ENCODE measurements around the gene NR3C2.
"Not testable (repeated sequence)": the region's sequence is repeated elsewhere in the genome, so short reads cannot be mapped to it uniquely, and the experiment has no call there.

Gene NR3C2

GRCh38 chr4:148205476-148205875 lies 236.7 kb downstream of the NR3C2 start:
- TF ChIP-seq FOXP2 (optimal IDR thresholded peaks at IDR 0.05; ENCODE audit: control extremely low read depth, extremely low read length, insufficient read depth) (no peak), EZH2 (IDR thresholded peaks at IDR 0.05) (no peak), POLR2AphosphoS5 (IDR thresholded peaks at IDR 0.05; ENCODE audit: borderline replicate concordance, low read depth, low read length) (no peak)
- H3K36me3 ChIP-seq (ENCODE audit: insufficient read depth, low read length): no peaks in the 10 kb centered on the region
- no peak overlapping the region for H3K9ac ChIP-seq (ENCODE audit: insufficient read length)
- DNase-seq (ENCODE audit: low read depth, low spot score): peak; percentile 62
- H3K27ac ChIP-seq: no peak overlapping the region
- H3K4me3 ChIP-seq: peak overlapping the region; percentile 46
- no peaks in the 10 kb centered on the region for H3K9me3 ChIP-seq (ENCODE audit: low read depth, low read length)

DNA sequence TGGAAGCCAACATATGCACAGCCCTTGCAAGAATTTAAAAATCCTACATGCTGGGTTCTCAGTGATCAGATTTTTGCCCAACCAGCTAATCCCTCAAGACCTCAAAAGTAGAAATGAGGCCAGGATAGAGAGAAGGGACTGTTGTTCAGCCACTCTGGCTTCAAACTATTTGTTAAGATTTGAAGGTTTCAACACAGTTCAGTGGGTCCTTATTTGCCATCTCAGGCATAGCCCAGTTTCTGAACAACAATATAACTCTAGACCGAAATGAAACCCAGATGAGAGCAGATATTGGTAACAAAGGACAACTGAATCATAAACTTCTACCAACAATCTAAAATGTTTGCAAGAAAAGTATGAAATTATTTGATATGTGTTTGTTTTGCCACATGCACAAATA lies 237.3 kb downstream of the NR3C2 start:
- no peak for TF ChIP-seq FOXP2 (optimal IDR thresholded peaks at IDR 0.05; ENCODE audit: control extremely low read depth, extremely low read length, insufficient read depth)
- no peak for DNase-seq (ENCODE audit: low read depth, low spot score)
- Histone ChIP-seq H3K9ac (ENCODE audit: insufficient read length) (no peak overlapping the region), H3K9me3 (ENCODE audit: low read depth, low read length) (no peaks in the 10 kb centered on the region), H3K4me3 (peak overlapping the region; percentile 46), H3K36me3 (ENCODE audit: insufficient read depth, low read length) (no peaks in the 10 kb centered on the region), H3K27ac (0 out of 2 replicates have a peak overlapping the region, but pooled peaks have one; percentile 12)

DNA sequence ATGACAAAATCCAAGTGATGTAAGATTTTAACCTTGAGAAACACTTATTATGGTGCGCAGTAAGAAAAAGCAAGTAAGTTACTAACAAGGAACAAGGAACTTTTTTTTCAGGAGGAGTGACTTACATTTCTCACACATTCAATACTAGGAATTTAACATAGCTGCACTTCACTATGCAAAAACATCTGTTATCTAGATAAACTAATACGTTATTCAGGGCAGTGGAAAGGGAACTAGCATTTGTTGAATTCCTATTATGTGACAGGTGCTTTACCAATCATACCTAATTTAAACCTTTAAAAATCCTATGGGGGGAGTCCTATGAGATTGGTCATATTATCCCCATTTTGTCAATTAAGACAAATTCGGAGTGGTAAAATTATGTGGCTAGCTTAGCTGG lies 238.0 kb downstream of the NR3C2 start:
- Histone ChIP-seq H3K9ac (ENCODE audit: insufficient read length) (no peak overlapping the region), H3K9me3 (ENCODE audit: low read depth, low read length) (no peaks in the 10 kb centered on the region), H3K27ac (no peak overlapping the region), H3K36me3 (ENCODE audit: insufficient read depth, low read length) (no peaks in the 10 kb centered on the region), H3K4me3 (no peak overlapping the region)
- TF ChIP-seq FOXP2 (optimal IDR thresholded peaks at IDR 0.05; ENCODE audit: control extremely low read depth, extremely low read length, insufficient read depth) (no peak), EZH2 (IDR thresholded peaks at IDR 0.05) (no peak), POLR2AphosphoS5 (IDR thresholded peaks at IDR 0.05; ENCODE audit: borderline replicate concordance, low read depth, low read length) (no peak)
- DNase-seq (ENCODE audit: low read depth, low spot score): no peak

GRCh38 chr4:148203056-148203898 lies 238.9 kb downstream of the NR3C2 start:
- DNase-seq (ENCODE audit: low read depth, low spot score): peak; percentile 22
- no peak overlapping the region for H3K9ac ChIP-seq (ENCODE audit: insufficient read length)
- H3K27ac ChIP-seq: no peak overlapping the region
- no peaks in the 10 kb centered on the region for H3K36me3 ChIP-seq (ENCODE audit: insufficient read depth, low read length)
- TF ChIP-seq EZH2 (IDR thresholded peaks at IDR 0.05) (no peak), POLR2AphosphoS5 (IDR thresholded peaks at IDR 0.05; ENCODE audit: borderline replicate concordance, low read depth, low read length) (no peak), FOXP2 (optimal IDR thresholded peaks at IDR 0.05; ENCODE audit: control extremely low read depth, extremely low read length, insufficient read depth) (no peak)
- H3K4me3 ChIP-seq: no peak overlapping the region
- no peaks in the 10 kb centered on the region for H3K9me3 ChIP-seq (ENCODE audit: low read depth, low read length)

DNA sequence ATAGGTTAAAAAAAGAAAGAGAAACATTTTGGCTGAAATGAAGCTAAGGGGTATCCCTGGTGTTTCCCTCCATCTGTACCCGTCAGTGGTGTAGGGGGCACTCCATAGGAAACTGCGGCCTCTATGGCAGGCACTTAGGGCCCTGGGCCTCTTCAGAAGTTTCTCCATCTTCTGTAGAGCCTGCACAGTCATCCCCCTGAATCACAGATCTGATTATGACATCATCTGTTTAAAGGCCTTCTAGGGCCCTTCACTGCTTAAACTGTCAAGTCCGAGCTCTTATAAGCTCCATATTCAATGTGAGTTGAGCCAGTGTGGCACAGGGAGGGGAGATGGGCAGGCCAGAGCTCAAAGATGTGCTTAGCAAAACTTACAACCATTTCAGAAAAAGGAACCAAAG lies 241.3 kb downstream of the NR3C2 start:
- H3K36me3 ChIP-seq (ENCODE audit: insufficient read depth, low read length): no peaks in the 10 kb centered on the region
- no peak overlapping the region for H3K9ac ChIP-seq (ENCODE audit: insufficient read length)
- H3K27ac ChIP-seq: no peak overlapping the region
- H3K9me3 ChIP-seq (ENCODE audit: low read depth, low read length): no peaks in the 10 kb centered on the region
- no peak for DNase-seq (ENCODE audit: low read depth, low spot score)
- H3K4me3 ChIP-seq: no peak overlapping the region
- no peak for TF ChIP-seq POLR2AphosphoS5 (IDR thresholded peaks at IDR 0.05; ENCODE audit: borderline replicate concordance, low read depth, low read length)
- TF ChIP-seq EZH2 (IDR thresholded peaks at IDR 0.05): no peak
- TF ChIP-seq FOXP2 (optimal IDR thresholded peaks at IDR 0.05; ENCODE audit: control extremely low read depth, extremely low read length, insufficient read depth): no peak

- no peak overlapping the region for H3K27ac ChIP-seq
- no peaks in the 10 kb centered on the region for H3K36me3 ChIP-seq (ENCODE audit: insufficient read depth, low read length)
- no peak overlapping the region for H3K4me3 ChIP-seq
- H3K9me3 ChIP-seq (ENCODE audit: low read depth, low read length): no peaks in the 10 kb centered on the region; the same call in 1 of the 2 replicates
- DNase-seq (ENCODE audit: low read depth, low spot score): no peak
- H3K9ac ChIP-seq (ENCODE audit: insufficient read length): no peak overlapping the region
- no peak for TF ChIP-seq EZH2 (IDR thresholded peaks at IDR 0.05)
- TF ChIP-seq FOXP2 (optimal IDR thresholded peaks at IDR 0.05; ENCODE audit: control extremely low read depth, extremely low read length, insufficient read depth): no peak
- TF ChIP-seq POLR2AphosphoS5 (IDR thresholded peaks at IDR 0.05; ENCODE audit: borderline replicate concordance, low read depth, low read length): no peak
Observed at GRCh38 chr4:148196164-148196563, 246.1 kb downstream of the NR3C2 start.

GRCh38 chr4:148192526-148192925 lies 249.7 kb downstream of the NR3C2 start:
- TF ChIP-seq EZH2 (IDR thresholded peaks at IDR 0.05) (no peak), POLR2AphosphoS5 (IDR thresholded peaks at IDR 0.05; ENCODE audit: borderline replicate concordance, low read depth, low read length) (no peak), FOXP2 (optimal IDR thresholded peaks at IDR 0.05; ENCODE audit: control extremely low read depth, extremely low read length, insufficient read depth) (no peak)
- H3K9me3 ChIP-seq (ENCODE audit: low read depth, low read length): no peaks in the 10 kb centered on the region; the same call in 1 of the 2 replicates
- no peak for DNase-seq (ENCODE audit: low read depth, low spot score)
- H3K36me3 ChIP-seq (ENCODE audit: insufficient read depth, low read length): no peaks in the 10 kb centered on the region
- H3K9ac ChIP-seq (ENCODE audit: insufficient read length): no peak overlapping the region
- H3K27ac ChIP-seq: no peak overlapping the region
- no peak overlapping the region for H3K4me3 ChIP-seq

GRCh38 chr4:148187454-148188222 lies 254.6 kb downstream of the NR3C2 start:
- not testable (repeated sequence) for DNase-seq (ENCODE audit: low read depth, low spot score); H3K4me3 ChIP-seq; H3K9ac ChIP-seq (ENCODE audit: insufficient read length); H3K27ac ChIP-seq; H3K9me3 ChIP-seq (ENCODE audit: low read depth, low read length); H3K36me3 ChIP-seq (ENCODE audit: insufficient read depth, low read length)
